SIG-M5 (cell line): Measurements from ENCODE around the gene SKP2.
"Not testable (repeated sequence)": the region's sequence is repeated elsewhere in the genome, so short reads cannot be mapped to it uniquely, and the experiment has no call there.

Source experiments
- DNase-seq: peaks from one replicate; lab custom pipeline; 2025; lab: John Stamatoyannopoulos, UW

SKP2 gene

GRCh38 chr5:36151434-36152323 is at the start of gene SKP2, which contains the start of gene LMBRD2:
Gene SKP2 (plus strand): TSS chr5:36152111. CDS start chr5:36152263, 152 bp downstream.
Gene LMBRD2 (minus strand): TSS chr5:36151887. CDS start chr5:36143349, 8,538 bp downstream.
- DNase-seq: peak; percentile 90

GRCh38 chr5:36105819-36106218 is 46.1 kb upstream of the SKP2 start:
- no peak for DNase-seq

GRCh38 chr5:36108758-36109460 is 43.0 kb upstream of the SKP2 start:
- no peak for DNase-seq

- no peak for DNase-seq
Observed at GRCh38 chr5:36111238-36111637, 40.7 kb upstream of the SKP2 start.

GRCh38 chr5:36125868-36126267 is 26.0 kb upstream of the SKP2 start:
- no peak for DNase-seq

- no peak for DNase-seq
Observed at GRCh38 chr5:36128795-36129194, 23.1 kb upstream of the SKP2 start.

GRCh38 chr5:36129666-36130065 is 22.2 kb upstream of the SKP2 start:
- DNase-seq: not testable (repeated sequence)

GRCh38 chr5:36133009-36133408 is 18.9 kb upstream of the SKP2 start:
- not testable (repeated sequence) for DNase-seq

- DNase-seq: no peak
Observed at GRCh38 chr5:36135988-36136387, 15.9 kb upstream of the SKP2 start.

- no peak for DNase-seq
Observed at GRCh38 chr5:36136581-36136980, 15.3 kb upstream of the SKP2 start.

GRCh38 chr5:36138900-36139683 is 12.8 kb upstream of the SKP2 start:
- no peak for DNase-seq

- no peak for DNase-seq
Observed at GRCh38 chr5:36145311-36145710, 6.6 kb upstream of the SKP2 start.

GRCh38 chr5:36146390-36146789 is 5.5 kb upstream of the SKP2 start:
- DNase-seq: no peak

- no peak for DNase-seq
Observed at GRCh38 chr5:36147681-36148080, 4.2 kb upstream of the SKP2 start.

- peak; percentile 64 for DNase-seq
Observed at GRCh38 chr5:36150676-36151433, 1.1 kb upstream of the SKP2 start.

- no peak for DNase-seq
Observed at GRCh38 chr5:36152324-36153297, 700 bp downstream of the SKP2 start.

GRCh38 chr5:36153298-36153677 is 1.4 kb downstream of the SKP2 start:
- no peak for DNase-seq

GRCh38 chr5:36153726-36154125 is 1.8 kb downstream of the SKP2 start:
- DNase-seq: no peak

- no peak for DNase-seq
Observed at GRCh38 chr5:36155291-36155690, 3.4 kb downstream of the SKP2 start.

- DNase-seq: no peak
Observed at GRCh38 chr5:36156121-36156601, 4.2 kb downstream of the SKP2 start.
